ENCODE results near the gene BANF2. TPM values are rescaled to one million over a fixed set of nuclear protein-coding genes. Genes with fewer than 3 reads are reported as not detected.

The BANF2 gene
- total and polyA plus RNA-seq, 2 of the 4 experiments (the other 2 are of a cell fraction): not detected

GRCh38 chr20:17704589-17705317 lies 5.0 kb downstream of the BANF2 start:
- in situ Hi-C loops (cut with MboI; ENCODE audit: low sequenced_read_pairs) (no loop called here), intact Hi-C loops (cut with micrococcal nuclease) (no loop called here), dilution Hi-C loops (cut with HindIII; ENCODE audit: low sequenced_read_pairs, unreplicated experiment) (no loop called here)
- DNase-seq (no peak), ATAC-seq (ENCODE audit: low read depth) (no peak)
- Histone ChIP-seq H2BK5ac (ENCODE audit: low read depth, low read length, poor library complexity, severe bottlenecking) (no peak overlapping the region), H3K9me1 (ENCODE audit: insufficient read depth, low read length) (peaks cover 5% of the 10 kb centered on the region), H3K18ac (ENCODE audit: low read depth, low read length) (no peak overlapping the region), H3K56ac (ENCODE audit: extremely low read depth, insufficient read depth, low read length) (no peak overlapping the region), H2AK9ac (replicated peaks; ENCODE audit: low read depth, low read length, poor library complexity) (no peak overlapping the region), H3K23ac (ENCODE audit: low read depth, low read length) (no peak overlapping the region), H3K27me3 (ENCODE audit: control insufficient read depth, insufficient read depth, low read length) (peaks cover 3% of the 10 kb centered on the region; the same call in 1 of the 2 replicates), H2AFZ (replicated peaks; ENCODE audit: low read length, poor library complexity) (no peak overlapping the region), H2BK20ac (ENCODE audit: low read depth, low read length) (no peak overlapping the region), H4K5ac (ENCODE audit: low read depth, low read length) (no peak overlapping the region), H3K27ac (ENCODE audit: insufficient read depth, low read length) (no peak overlapping the region), H4K20me1 (ENCODE audit: insufficient read depth, low read length) (no peaks in the 10 kb centered on the region), H3K4ac (ENCODE audit: low read depth, low read length) (no peak overlapping the region), H3K9ac (ENCODE audit: low read depth, low read length) (no peak overlapping the region), H3K9me3 (ENCODE audit: control insufficient read depth, insufficient read depth, low read length) (no peaks in the 10 kb centered on the region), H2BK120ac (ENCODE audit: low read depth, low read length) (no peak overlapping the region), H2BK15ac (ENCODE audit: low read depth, low read length) (no peak overlapping the region), H3K4me2 (ENCODE audit: low read depth, low read length) (no peak overlapping the region), H3K4me3 (ENCODE audit: insufficient read depth, low read depth, low read length) (no peak overlapping the region), H4K8ac (ENCODE audit: low read depth in 2 of 2, low read length in 2 of 2) (no peak overlapping the region), H3K79me1 (ENCODE audit: low read depth in 1 of 2, low read length in 2 of 2) (no peaks in the 10 kb centered on the region), H3K14ac (replicated peaks; ENCODE audit: low read depth, low read length) (no peak overlapping the region), H3K4me1 (ENCODE audit: control insufficient read depth, insufficient read depth, low read length) (peaks cover 3% of the 10 kb centered on the region; the same call in 1 of the 2 replicates), H4K91ac (ENCODE audit: insufficient read depth, low read depth, low read length) (no peak overlapping the region), H2AK5ac (ENCODE audit: low read depth, low read length) (no peak overlapping the region), H3K36me3 (ENCODE audit: control insufficient read depth, insufficient read depth, low read length) (no peaks in the 10 kb centered on the region)
- CTCF ChIA-PET: no interaction called here
- no TSS peak for BruUV-seq (replicated peaks)
- no peak for TF ChIP-seq CHD1 (IDR thresholded peaks at IDR 0.05; ENCODE audit: low read depth, low read length)
- no peak for TF ChIP-seq FOS (IDR thresholded peaks at IDR 0.05; ENCODE audit: low read depth, low read length)
- no peak for TF ChIP-seq MAFK (IDR thresholded peaks at IDR 0.05; ENCODE audit: low read depth, low read length)
- TF ChIP-seq BHLHE40 (IDR thresholded peaks at IDR 0.05; ENCODE audit: low read depth, low read length): no peak
- TF ChIP-seq RCOR1 (IDR thresholded peaks at IDR 0.05; ENCODE audit: insufficient replicate concordance, low read length): no peak
- no peak for TF ChIP-seq CTCF (conservative IDR thresholded peaks at IDR 0.05; ENCODE audit: low read depth, low read length)
- no peak for TF ChIP-seq RAD21 (IDR thresholded peaks at IDR 0.05; ENCODE audit: low read length)
- no peak for TF ChIP-seq NFE2L2 (IDR thresholded peaks at IDR 0.05; ENCODE audit: low read depth, low read length)
- TF ChIP-seq MXI1 (IDR thresholded peaks at IDR 0.05; ENCODE audit: borderline replicate concordance, low read depth, low read length): no peak
- TF ChIP-seq SMC3 (IDR thresholded peaks at IDR 0.05; ENCODE audit: low read depth, low read length): no peak
- TF ChIP-seq ELK1 (IDR thresholded peaks at IDR 0.05; ENCODE audit: borderline replicate concordance, low read depth, low read length): no peak
- no peak for TF ChIP-seq POLR2A (IDR thresholded peaks at IDR 0.05; ENCODE audit: low read depth, low read length)
- no peak for TF ChIP-seq MAZ (IDR thresholded peaks at IDR 0.05; ENCODE audit: borderline replicate concordance, low read depth, low read length)
- no peak for TF ChIP-seq CEBPB (IDR thresholded peaks at IDR 0.05; ENCODE audit: low read depth, low read length)
- TF ChIP-seq RFX5 (IDR thresholded peaks at IDR 0.05; ENCODE audit: low read depth, low read length): no peak
- no peak; the same call in 1 of the 2 replicates for TF ChIP-seq USF2 (IDR thresholded peaks at IDR 0.05; ENCODE audit: low read depth, low read length)
- 100% methylated on average over 2 of the region's 5 CpGs; no CpG with 5 or more reads in 1 of the 2 experiments for WGBS, 2 experiments (ENCODE audit: extremely low coverage in 2 of 2, insufficient read length in 1 of 2)
- POLR2A ChIA-PET (ENCODE audit: unreplicated experiment): no interaction called here

Data from IMR-90 (cell line).